OCI-LY1 (cell line): ENCODE results near the gene KLHL28.

Experiments
- H2AFZ ChIP-seq: fragments of 200-600 bp; sonication (generic), shearing (Covaris generic); 2 replicates; pipeline ENCODE4 v1.6.0; 2014; ENCODE audit warnings: antibody characterized with exemption, mild to moderate bottlenecking, low read length
- H3F3A ChIP-seq: fragments of 200-600 bp; sonication (generic), shearing (Covaris generic); 2 replicates; pipeline ENCODE4 v1.6.0; 2014; ENCODE audit warnings: mild to moderate bottlenecking, antibody characterized with exemption, low read length, moderate library complexity; ENCODE audit not compliant: insufficient read depth
- H3K27ac ChIP-seq: fragments of 200-600 bp; sonication (generic); 2 replicates; pipeline ENCODE4 v1.5.1; 2014; ENCODE audit warnings: low read length, mixed run types, mild to moderate bottlenecking, low read depth; ENCODE audit not compliant: poor library complexity, severe bottlenecking
- H3K27me3 ChIP-seq: fragments of 200-600 bp; sonication (generic); 2 replicates; pipeline ENCODE4 v1.6.0; 2014; ENCODE audit warnings: antibody characterized with exemption, mild to moderate bottlenecking, low read length, moderate library complexity; ENCODE audit not compliant: insufficient read depth
- H3K36me3 ChIP-seq: fragments of 200-600 bp; sonication (generic); 2 replicates; pipeline ENCODE4 v1.6.1; 2014; ENCODE audit warnings: mild to moderate bottlenecking, antibody characterized with exemption, low read length, moderate library complexity, mixed read lengths; ENCODE audit not compliant: insufficient read depth
- H3K4me1 ChIP-seq: fragments of 200-600 bp; sonication (generic); 2 replicates; pipeline ENCODE4 v1.5.1; 2014; ENCODE audit warnings: mild to moderate bottlenecking, low read length, moderate library complexity; ENCODE audit not compliant: insufficient read depth, severe bottlenecking
- H3K4me2 ChIP-seq: fragments of 200-600 bp; sonication (generic), shearing (Covaris generic); 2 replicates; pipeline ENCODE4 v1.6.1; 2014; ENCODE audit warnings: low read length
- H3K4me3 ChIP-seq: fragments of 200-600 bp; sonication (generic); 2 replicates; pipeline ENCODE4 v1.5.1; 2014; ENCODE audit warnings: low read length, low read depth, mild to moderate bottlenecking, mixed read lengths; ENCODE audit not compliant: poor library complexity, severe bottlenecking
- H3K79me2 ChIP-seq: fragments of 200-600 bp; shearing (Covaris generic); 2 replicates; pipeline ENCODE4 v1.6.1; 2016; ENCODE audit warnings: mixed run types, low read length, mixed read lengths; ENCODE audit not compliant: insufficient read depth
- H3K9ac ChIP-seq: fragments of 200-600 bp; sonication (generic), shearing (Covaris generic); 2 replicates; pipeline ENCODE4 v1.6.1; 2014; ENCODE audit warnings: mild to moderate bottlenecking, low read length, mixed read lengths
- H3K9me2 ChIP-seq: fragments of 200-600 bp; sonication (generic), shearing (Covaris generic); 2 replicates; pipeline ENCODE4 v1.6.1; 2014; ENCODE audit warnings: low read depth, mild to moderate bottlenecking, low read length, mixed read lengths
- H3K9me3 ChIP-seq: fragments of 200-600 bp; shearing (Covaris generic); 2 replicates; pipeline ENCODE4 v1.6.1; 2014; ENCODE audit warnings: low read length, mixed read lengths
- H4K20me1 ChIP-seq: fragments of 200-600 bp; sonication (generic), shearing (Covaris generic); 2 replicates; pipeline ENCODE4 v1.6.0; 2016; ENCODE audit warnings: mild to moderate bottlenecking, low read length; ENCODE audit not compliant: insufficient read depth
- EZH2 ChIP-seq: fragments of 200-600 bp; sonication (generic), shearing (Covaris generic); IDR thresholded peaks from 2 replicates; pipeline ENCODE4 v1.8.0; 2017; ENCODE audit warnings: borderline replicate concordance, mixed run types, mild to moderate bottlenecking, antibody characterized with exemption, low read length, moderate library complexity, mixed read lengths
- TF ChIP-seq, protein P1 (sequence below): fragments of 200-600 bp; sonication (generic), shearing (Covaris generic); IDR thresholded peaks from 2 replicates; pipeline ENCODE4 v1.5.1; 2017; ENCODE audit warnings: mild to moderate bottlenecking, antibody characterized with exemption, low read length, moderate library complexity, mixed read lengths

The KLHL28 gene

DNA sequence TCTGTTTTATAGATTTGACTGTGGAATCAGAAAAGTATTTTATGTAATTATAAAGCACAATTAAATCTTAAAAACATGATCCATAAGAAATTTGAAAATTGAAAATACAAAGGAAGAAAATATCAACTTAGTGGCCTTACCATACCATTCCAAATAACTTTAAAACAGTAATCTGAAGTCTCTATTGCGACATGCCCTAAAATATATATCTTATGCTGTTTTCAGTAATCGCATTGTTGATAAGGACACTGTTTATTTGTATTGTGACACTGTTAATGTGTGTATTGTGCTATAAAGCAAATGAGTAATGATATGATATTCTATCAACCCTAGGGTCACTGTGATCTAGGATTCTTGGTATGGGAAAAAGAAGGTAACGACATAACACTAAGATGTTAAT, 7.0 kb downstream of the KLHL28 start:
- Histone ChIP-seq H4K20me1 (no peaks in the 10 kb centered on the region), H3K4me2 (no peak overlapping the region), H3F3A (no peaks in the 10 kb centered on the region), H2AFZ (no peak overlapping the region), H3K9me3 (no peaks in the 10 kb centered on the region), H3K27ac (no peak overlapping the region), H3K4me1 (peaks cover 13% of the 10 kb centered on the region), H3K79me2 (peaks cover 76% of the 10 kb centered on the region), H3K9ac (no peak overlapping the region), H3K27me3 (no peaks in the 10 kb centered on the region), H3K4me3 (no peak overlapping the region), H3K9me2 (no peaks in the 10 kb centered on the region), H3K36me3 (peaks cover 16% of the 10 kb centered on the region; the same call in 1 of the 2 replicates)
- TF ChIP-seq, protein P1, sequence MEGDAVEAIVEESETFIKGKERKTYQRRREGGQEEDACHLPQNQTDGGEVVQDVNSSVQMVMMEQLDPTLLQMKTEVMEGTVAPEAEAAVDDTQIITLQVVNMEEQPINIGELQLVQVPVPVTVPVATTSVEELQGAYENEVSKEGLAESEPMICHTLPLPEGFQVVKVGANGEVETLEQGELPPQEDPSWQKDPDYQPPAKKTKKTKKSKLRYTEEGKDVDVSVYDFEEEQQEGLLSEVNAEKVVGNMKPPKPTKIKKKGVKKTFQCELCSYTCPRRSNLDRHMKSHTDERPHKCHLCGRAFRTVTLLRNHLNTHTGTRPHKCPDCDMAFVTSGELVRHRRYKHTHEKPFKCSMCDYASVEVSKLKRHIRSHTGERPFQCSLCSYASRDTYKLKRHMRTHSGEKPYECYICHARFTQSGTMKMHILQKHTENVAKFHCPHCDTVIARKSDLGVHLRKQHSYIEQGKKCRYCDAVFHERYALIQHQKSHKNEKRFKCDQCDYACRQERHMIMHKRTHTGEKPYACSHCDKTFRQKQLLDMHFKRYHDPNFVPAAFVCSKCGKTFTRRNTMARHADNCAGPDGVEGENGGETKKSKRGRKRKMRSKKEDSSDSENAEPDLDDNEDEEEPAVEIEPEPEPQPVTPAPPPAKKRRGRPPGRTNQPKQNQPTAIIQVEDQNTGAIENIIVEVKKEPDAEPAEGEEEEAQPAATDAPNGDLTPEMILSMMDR: no peak
- no peak for TF ChIP-seq EZH2

DNA sequence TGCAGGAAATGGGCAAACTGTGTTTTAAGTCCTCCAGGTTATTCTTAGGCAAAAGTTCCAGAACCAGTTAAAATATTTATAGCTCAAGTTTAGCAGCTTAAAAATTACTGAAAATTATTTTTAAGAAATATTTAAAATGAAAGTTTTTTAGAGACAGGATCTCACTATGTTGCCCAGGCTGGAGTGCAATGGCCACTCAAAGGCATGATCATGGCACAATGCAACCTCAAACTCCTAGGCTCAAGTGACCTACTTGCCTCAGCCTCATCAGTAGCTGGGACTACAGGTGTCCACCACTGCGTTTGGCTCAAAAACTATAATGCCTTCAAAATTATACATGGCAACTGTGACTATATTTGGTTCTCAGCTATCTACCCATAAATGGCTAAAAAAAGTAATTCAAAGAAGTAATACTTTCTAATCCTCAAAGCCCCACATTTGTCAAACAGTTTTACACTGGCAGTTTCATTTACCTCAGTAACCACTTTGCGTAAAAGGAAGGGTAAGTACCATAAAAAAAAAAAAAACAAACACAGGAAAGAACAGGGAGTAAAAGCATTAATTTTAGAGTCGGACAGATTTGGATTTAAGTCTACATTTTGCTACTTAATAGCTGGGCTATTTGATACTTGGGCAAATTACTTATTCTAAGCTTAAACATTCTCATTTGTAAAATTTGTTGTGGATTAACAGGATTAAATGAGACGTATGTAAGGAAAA, 9.2 kb downstream of the KLHL28 start:
- no peaks in the 10 kb centered on the region for H3K27me3 ChIP-seq
- no peaks in the 10 kb centered on the region for H4K20me1 ChIP-seq
- H3K79me2 ChIP-seq: peaks cover 64% of the 10 kb centered on the region
- H3K9me2 ChIP-seq: no peaks in the 10 kb centered on the region
- peaks cover 2% of the 10 kb centered on the region; the same call in 1 of the 2 replicates for H3K9me3 ChIP-seq
- H3K4me3 ChIP-seq: no peak overlapping the region
- TF ChIP-seq, protein P1: no peak
- TF ChIP-seq EZH2: no peak
- H3K27ac ChIP-seq: no peak overlapping the region
- no peaks in the 10 kb centered on the region for H3K4me1 ChIP-seq
- H2AFZ ChIP-seq: no peak overlapping the region
- peaks cover 19% of the 10 kb centered on the region; the same call in 1 of the 2 replicates for H3K36me3 ChIP-seq
- no peaks in the 10 kb centered on the region for H3F3A ChIP-seq
- no peak overlapping the region for H3K4me2 ChIP-seq
- no peak overlapping the region for H3K9ac ChIP-seq

DNA sequence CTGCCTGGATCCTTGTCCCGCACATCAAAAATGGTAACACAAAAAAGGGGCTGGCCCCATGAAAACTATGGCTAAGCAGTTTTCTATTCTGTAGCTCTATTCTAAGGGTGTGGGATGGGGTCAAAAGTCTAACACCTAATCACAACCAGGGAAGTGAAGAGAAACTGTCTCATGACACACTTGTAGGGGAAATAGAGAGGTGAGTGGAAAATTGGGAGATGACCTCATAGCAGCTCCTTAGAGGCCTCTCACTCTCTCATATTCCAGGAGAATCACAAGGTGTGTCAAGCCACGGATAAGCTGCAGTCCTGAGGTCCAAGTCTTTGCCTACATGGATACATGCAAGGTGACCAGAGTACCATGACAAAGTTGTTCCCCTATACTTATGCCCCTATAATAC, 10.7 kb downstream of the KLHL28 start:
- H2AFZ ChIP-seq: no peak overlapping the region
- no peak for TF ChIP-seq EZH2
- TF ChIP-seq, protein P1: no peak
- H3K4me2 ChIP-seq: no peak overlapping the region
- peaks cover 6% of the 10 kb centered on the region; the same call in 1 of the 2 replicates for H3K9me3 ChIP-seq
- no peaks in the 10 kb centered on the region for H4K20me1 ChIP-seq
- no peaks in the 10 kb centered on the region for H3K27me3 ChIP-seq
- H3K9me2 ChIP-seq: no peaks in the 10 kb centered on the region
- H3K27ac ChIP-seq: no peak overlapping the region
- H3K4me1 ChIP-seq: no peaks in the 10 kb centered on the region
- H3F3A ChIP-seq: no peaks in the 10 kb centered on the region
- peaks cover 27% of the 10 kb centered on the region for H3K36me3 ChIP-seq
- H3K9ac ChIP-seq: no peak overlapping the region
- H3K4me3 ChIP-seq: no peak overlapping the region
- H3K79me2 ChIP-seq: peaks cover 49% of the 10 kb centered on the region
